Measurements from ENCODE around the gene FGF19. TPM values are rescaled to one million over a fixed set of nuclear protein-coding genes. Genes with fewer than 3 reads are reported as not detected.

FGF19 gene
- total RNA-seq, 1 donor: not detected

DNA sequence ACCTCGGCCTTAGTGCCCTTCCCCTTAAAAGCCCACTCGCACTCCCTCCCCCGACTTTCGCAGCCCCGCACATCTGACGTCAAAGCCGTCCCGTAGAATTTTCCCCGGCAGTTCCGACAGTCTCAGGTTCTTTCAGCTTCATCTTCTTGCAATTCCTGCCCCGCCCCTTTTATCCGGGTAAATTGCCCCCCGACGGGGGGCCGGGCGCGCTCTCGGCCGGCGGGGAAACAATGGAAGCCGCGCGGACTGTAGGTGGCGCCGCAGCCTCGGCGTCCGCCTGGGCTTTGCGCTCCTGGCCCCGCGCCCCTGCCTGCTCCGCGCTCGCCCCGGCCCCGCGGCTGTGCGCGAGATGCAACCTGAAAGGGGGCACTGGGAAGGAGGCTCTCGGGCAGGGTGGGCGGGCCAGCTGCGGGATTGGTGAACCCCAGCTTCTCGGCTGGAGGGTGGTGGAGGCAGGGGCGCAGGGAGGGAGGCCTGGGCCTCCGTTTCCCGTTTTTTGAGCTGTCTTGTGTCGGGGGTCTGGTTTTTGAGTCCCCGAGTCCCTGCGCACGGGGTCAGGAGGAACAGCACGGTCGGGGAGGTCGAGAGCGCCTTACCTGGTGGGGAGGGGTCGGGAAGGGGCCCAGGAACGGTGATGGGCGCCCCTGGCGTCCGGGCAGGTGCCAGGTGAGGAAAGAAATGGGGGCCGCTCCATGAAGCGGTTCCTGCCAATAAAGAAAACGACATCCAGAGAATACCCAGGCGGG lies 859 bp upstream of the FGF19 start:
- no peak overlapping the region for H3K4me3 ChIP-seq (ENCODE audit: low read depth, low read length)
- TF ChIP-seq, protein P1, sequence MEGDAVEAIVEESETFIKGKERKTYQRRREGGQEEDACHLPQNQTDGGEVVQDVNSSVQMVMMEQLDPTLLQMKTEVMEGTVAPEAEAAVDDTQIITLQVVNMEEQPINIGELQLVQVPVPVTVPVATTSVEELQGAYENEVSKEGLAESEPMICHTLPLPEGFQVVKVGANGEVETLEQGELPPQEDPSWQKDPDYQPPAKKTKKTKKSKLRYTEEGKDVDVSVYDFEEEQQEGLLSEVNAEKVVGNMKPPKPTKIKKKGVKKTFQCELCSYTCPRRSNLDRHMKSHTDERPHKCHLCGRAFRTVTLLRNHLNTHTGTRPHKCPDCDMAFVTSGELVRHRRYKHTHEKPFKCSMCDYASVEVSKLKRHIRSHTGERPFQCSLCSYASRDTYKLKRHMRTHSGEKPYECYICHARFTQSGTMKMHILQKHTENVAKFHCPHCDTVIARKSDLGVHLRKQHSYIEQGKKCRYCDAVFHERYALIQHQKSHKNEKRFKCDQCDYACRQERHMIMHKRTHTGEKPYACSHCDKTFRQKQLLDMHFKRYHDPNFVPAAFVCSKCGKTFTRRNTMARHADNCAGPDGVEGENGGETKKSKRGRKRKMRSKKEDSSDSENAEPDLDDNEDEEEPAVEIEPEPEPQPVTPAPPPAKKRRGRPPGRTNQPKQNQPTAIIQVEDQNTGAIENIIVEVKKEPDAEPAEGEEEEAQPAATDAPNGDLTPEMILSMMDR (IDR thresholded peaks at IDR 0.05; ENCODE audit: insufficient read depth, low read length): peak; percentile 46

DNA sequence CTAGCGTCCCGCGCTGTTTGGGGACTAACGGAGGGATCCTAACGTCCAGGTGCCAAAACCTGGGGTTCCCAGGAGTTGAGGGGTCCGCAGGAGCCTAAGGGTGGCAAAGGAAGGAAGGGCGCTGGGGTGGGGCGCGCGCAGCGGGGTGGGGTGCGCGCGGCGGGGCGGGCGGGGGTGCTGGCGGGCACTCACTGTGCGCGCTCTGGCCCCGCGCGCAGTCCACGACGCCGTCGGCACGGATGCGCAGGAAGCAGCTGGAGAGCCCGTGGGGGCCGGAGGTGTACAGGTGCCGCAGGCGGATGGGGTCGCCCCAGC lies 412 bp downstream of the FGF19 start:
- TF ChIP-seq, protein P1 (IDR thresholded peaks at IDR 0.05; ENCODE audit: insufficient read depth, low read length): no peak
- no peak for DNase-seq (ENCODE audit: low read depth)
- no peak overlapping the region for H3K4me3 ChIP-seq (ENCODE audit: low read depth, low read length)

More for the DNA sequence above, 859 bp upstream of the FGF19 start:
- DNase-seq (ENCODE audit: low read depth): no peak

DNA sequence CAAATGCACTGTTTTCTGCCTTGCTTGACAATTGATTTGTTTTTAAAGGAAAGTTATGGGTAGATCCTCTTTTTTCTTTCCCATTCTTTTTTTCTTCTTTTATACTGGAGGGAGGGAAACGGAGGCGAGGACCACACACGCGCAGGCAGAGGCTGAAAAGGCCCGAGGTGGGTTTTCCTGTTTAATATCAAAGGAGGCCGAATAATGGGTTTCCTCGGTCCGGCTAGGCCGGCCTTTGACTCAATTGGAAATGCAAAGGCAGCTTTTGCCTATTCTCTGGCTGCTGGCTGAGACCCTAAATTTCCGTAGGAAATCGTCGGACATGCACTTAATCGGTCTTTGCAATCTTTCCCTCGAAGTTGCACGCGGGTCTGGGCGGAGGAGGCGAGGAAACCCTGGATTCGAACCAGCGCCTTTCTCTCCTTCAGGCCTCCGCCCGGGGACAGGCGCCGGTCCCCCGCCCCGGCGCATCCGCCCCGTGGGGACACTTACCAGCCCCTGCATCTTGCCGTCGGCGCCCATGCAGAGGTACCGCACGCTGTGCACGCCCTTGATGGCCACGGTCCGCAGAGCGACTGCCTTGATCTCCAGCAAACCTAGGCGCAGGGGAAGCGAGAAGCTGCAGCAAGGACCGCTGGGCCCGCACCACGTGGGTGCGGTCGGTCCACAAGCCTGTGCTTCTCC lies 911 bp downstream of the FGF19 start:
- no peak overlapping the region for H3K4me3 ChIP-seq (ENCODE audit: low read depth, low read length)
- TF ChIP-seq, protein P1 (IDR thresholded peaks at IDR 0.05; ENCODE audit: insufficient read depth, low read length): no peak
- DNase-seq (ENCODE audit: low read depth): no peak

DNA sequence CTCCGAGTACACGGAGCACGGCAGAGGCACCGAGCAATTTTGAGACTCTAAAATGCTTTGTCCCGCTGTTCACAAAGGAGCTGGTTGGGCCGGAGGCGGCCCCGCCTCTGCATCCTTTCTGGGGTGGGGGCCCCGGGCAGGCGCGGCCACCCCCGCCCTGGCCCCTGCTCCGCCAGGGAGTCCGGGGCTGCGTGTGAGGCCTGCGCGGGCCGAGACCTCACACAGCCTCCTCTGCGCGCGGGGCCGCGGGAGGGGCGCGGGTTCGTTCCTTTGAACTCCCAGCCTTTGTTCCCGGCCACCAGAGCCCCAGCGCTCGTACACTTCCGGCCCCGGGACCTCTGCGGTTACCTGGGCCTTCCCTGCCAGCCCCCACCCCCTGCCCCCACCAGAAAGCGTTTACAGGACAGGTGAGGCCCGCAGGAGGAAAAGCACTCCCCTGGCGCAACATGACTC lies 1.6 kb downstream of the FGF19 start:
- TF ChIP-seq, protein P1 (IDR thresholded peaks at IDR 0.05; ENCODE audit: insufficient read depth, low read length): no peak
- H3K4me3 ChIP-seq (ENCODE audit: low read depth, low read length): no peak overlapping the region
- no peak for DNase-seq (ENCODE audit: low read depth)

DNA sequence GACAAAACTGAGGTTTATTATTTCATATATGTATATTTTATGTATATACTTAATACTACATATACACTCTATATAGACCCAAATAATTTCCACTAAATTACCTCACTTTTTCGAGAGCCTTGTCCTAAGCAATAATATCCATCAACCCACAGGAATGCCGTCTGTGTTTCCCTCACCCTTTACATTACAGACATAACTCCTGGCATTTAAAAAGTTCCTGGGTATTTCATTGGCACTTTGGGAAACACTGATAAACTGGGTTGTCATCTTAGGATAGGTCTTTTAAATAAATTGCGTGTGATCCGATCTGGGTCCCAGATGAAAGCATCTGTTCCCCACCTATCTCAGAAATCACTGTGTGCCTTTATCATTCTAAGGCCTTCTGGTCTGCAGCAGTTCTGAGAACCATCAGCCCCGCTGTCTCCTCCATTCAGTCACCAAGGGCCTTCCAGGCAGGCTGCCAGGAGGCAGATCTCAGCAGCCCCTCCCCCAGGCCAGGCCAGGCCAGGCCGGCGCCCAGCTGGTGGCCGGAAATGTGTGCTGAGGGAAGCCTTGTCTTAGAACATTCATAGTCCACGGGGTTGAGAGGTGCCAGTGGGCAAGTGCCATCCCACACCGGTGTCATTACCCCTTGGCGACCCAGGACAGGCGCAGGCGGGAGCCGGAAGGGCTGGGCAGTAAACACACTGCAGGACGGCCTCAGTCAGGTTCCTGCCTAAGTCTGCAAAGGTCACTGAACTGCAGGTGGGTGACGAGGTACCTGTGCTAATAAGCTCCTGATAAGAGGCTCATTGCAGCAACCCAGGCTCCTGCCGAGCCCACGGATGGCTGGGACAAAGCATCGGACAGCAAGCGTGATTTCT lies 3.3 kb downstream of the FGF19 start:
- TF ChIP-seq, protein P1 (IDR thresholded peaks at IDR 0.05; ENCODE audit: insufficient read depth, low read length): no peak
- DNase-seq (ENCODE audit: low read depth): peak; percentile 43
- no peak overlapping the region for H3K4me3 ChIP-seq (ENCODE audit: low read depth, low read length)

DNA sequence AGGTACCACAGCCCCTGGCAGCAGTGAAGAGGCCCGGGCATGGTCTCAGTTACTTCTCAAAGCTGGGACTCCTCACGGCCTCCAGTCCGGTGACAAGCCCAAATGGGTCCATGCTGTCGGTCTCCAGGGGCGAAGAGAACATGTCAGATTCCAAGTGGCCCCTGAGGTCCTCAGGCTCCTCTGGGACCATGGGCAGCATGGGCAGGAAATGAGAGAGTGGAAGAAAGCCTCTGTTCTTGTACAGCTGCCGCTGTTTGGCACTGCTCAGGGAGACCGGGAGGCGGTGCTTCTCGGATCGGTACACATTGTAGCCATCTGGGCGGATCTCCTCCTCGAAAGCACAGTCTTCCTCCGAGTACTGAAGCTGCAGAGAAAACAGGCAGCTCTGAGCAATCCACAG lies 4.6 kb downstream of the FGF19 start:
- no peak overlapping the region for H3K4me3 ChIP-seq (ENCODE audit: low read depth, low read length)
- no peak for DNase-seq (ENCODE audit: low read depth)
- TF ChIP-seq, protein P1 (IDR thresholded peaks at IDR 0.05; ENCODE audit: insufficient read depth, low read length): no peak
